COLO829 (cell line): ENCODE data around the gene SKI.
A peak's percentile ranks its signal among the peaks of the same experiment; 100 is the strongest.

ENCODE experiments used
- DNase-seq: peaks from one replicate; pipeline ENCODE4 v3.0.0; 2012; ENCODE audit warnings: low spot score

The SKI gene

DNA sequence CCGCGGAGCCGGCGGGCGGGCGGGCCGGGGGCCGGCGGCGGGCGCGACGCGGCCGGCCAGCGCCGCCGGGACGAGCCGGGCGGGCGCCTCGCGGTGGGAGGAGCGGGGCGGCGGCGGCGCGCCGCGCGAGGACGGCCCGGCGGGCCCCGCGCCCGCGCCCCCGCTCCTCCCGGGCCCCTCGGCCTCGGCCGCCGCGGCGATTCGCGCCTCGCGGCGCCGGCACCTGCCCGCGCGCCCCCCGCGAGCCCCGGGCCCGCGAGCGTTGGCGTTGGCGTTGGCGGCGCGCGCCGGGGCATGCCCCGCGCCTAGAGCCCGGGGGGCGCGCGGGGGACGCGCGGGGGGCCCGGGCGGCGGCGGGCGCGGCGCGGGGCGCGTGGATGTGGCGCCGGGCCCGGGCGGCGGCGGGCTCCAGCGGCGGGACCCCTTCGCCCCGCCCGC is at the start of gene SKI:
Gene SKI (plus strand): TSS at position 163 of the 438 bp plus-strand sequence. CDS start 448 bp downstream, outside the sequence.
- DNase-seq: no peak

GRCh38 chr1:2178875-2179274 is 49.2 kb upstream of the SKI start:
- DNase-seq: no peak

- DNase-seq: no peak
Observed at GRCh38 chr1:2179283-2180013, 48.7 kb upstream of the SKI start.

- no peak for DNase-seq
Observed at GRCh38 chr1:2180297-2181245, 47.5 kb upstream of the SKI start.

DNA sequence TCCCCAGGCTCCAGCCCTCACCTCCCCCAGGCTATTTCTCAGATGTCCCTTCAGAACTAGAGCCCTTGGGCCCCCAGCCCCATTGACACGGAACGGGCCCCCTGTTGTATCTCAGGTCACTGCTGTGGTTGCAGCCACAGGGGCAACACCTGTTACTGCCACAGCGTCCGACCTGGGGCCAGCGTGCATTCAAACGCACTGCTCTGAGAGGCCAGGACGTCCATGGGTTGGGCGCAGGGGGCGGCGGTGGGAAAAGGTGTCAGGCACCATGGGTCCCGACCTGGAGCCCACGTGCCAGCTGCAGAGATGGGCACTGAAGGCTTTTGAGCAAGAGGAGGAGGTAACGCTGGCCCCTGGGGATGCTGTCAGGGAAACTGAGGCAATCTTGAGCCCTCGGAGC is 46.8 kb upstream of the SKI start:
- DNase-seq: no peak

- DNase-seq: no peak
Observed at GRCh38 chr1:2181752-2182151, 46.4 kb upstream of the SKI start.

DNA sequence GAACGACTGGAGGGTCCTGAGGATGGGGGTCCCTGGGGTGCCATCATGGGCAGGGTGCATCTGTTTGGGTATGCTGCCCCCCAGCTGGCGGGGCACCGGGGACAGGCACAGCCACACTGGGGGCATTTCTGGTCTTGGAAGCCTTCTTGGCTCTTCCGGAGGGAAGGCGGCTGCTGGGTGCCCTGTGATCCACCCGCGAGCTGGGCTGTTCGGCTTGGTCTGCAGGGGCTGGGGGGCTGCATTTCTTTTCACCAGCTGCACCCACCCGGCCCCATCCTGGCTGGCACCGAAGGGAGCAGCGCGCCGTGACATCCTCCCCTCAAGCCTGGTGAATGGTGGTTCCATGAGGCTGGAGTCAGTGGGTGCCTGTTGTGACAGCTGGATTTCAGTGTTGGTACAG is 45.7 kb upstream of the SKI start:
- DNase-seq: no peak

DNA sequence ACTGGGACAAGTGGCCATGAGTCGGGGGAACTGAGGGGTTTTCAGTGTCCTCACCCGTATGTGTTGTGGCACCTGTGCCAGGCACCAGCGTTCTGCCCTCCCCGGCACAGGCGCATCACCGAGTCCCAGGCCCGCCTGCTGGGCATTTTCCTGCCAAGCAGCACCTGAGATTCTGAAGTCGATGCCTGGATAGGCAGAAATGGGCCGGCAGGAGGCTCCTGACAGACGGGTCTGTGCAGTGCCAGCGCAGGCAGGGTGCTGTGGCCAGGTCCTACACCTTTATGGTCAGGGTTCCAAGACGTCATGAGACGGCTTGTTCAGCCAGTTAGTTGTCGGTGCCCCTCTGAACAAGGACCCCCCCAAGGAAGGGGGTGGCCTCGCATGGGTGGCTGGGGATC is 44.2 kb upstream of the SKI start:
- no peak for DNase-seq

GRCh38 chr1:2184531-2184930 is 43.6 kb upstream of the SKI start:
- DNase-seq: no peak

DNA sequence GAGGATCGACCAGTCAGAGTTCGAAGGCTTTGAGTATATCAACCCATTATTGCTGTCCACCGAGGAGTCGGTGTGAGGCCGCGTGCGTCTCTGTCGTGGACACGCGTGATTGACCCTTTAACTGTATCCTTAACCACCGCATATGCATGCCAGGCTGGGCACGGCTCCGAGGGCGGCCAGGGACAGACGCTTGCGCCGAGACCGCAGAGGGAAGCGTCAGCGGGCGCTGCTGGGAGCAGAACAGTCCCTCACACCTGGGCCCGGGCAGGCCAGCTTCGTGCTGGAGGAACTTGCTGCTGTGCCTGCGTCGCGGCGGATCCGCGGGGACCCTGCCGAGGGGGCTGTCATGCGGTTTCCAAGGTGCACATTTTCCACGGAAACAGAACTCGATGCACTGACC is 43.2 kb upstream of the SKI start:
- no peak for DNase-seq

GRCh38 chr1:2185880-2186855 is 42.0 kb upstream of the SKI start:
- no peak for DNase-seq

DNA sequence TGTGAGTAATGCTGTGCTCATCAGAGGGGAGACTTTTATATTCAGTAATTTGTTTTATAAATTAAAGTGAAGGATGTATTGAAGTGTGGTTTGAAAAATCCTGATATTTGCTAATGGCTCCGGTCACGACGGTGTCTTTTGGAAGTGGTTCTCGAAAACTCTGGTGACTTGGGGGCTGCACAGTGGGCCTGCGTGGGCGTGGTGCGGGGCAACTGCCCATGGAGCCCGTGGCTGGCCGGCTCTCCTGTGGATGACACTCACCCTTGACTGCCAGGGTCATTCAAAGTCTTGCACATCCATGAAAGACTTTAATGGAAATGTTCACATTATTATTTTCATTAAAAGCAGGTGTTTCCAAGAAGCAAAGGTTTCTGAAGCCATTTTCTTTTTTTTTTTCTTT is 41.2 kb upstream of the SKI start:
- no peak for DNase-seq

DNA sequence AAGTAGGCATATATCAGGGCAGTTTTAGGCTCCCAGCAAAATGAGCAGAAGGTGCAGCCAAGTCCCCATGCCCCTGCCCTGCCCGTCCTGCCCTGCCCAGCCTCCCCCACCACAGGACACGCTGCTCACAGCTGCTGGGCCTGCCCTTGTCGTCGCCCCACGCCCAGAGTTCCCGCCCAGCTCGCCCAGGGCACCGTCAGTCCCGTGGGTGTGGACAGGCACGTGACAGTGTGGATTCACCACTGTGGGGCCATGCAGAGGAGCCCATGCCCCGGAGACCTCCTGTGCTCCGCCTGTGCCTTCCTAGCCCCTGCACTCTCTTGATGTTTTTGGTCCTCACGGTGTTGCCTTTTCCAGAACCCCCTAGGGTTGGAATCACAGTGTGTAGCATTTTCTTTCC is 40.5 kb upstream of the SKI start:
- no peak for DNase-seq

DNA sequence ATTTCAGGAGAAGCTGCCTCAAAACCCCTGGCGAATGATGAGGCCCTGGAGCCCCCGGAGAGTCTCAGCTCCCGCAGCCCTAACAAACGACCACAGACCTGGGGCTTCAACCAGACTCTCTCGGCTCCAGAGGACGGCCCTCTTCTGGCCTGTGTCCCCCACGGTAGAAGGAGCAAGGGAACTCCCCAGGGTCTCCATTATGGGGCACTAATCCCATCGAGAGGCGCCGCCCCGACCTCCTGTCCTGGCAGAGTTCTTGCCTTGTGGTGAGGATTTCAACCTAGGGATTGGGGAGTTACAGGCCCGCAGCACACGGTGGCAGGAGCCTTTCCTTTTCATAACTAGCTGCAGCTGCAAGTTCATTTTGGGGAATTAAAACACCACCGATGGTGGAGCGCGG is 39.8 kb upstream of the SKI start:
- DNase-seq: no peak

DNA sequence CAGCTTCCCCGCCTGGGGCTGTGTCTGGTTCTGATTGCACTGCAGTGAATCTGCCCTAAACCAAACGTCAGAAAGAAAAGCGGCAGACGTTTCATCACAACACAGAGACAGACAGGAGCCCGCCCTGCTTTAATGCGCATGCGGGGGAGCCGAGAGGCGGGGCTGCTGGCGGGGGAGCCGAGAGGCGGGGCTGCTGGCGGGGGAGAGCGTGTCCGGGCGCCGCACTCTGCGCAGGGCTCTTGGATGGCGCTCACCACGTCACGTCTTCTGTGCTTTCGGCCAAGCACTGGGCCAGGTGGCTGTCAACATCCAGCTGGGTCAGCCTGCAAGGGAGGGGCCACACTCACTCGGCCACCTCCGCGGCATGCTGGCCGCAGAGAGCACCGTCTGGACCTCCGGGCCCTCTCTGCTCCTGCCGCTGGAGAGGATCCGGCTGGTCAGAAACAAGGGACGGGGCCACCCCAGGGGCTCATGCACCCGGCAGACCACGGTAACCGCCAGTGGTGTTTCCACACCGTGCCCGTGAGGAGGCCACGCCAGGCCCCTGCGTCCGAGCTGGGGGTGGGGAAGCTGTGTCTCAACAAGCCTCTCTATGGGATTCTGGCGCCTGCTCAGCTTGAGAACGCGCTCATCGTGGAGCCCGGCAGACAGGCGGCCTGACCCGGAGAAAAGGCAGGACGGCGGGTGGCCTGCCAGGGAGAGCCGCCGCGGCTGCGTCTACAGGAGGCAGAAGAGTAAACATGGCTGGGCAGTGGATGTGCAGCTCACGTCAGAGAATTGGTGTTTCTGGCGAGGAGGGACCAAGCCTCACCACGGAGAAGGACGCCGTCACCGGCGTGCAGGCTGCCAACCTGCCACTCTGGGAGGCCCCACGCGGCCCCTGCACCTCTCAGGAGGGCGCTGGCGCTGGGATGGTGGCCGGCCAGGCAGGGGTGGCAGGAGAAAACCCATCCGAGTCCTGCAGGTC is 38.4 kb upstream of the SKI start:
- peak; percentile 88 for DNase-seq

DNA sequence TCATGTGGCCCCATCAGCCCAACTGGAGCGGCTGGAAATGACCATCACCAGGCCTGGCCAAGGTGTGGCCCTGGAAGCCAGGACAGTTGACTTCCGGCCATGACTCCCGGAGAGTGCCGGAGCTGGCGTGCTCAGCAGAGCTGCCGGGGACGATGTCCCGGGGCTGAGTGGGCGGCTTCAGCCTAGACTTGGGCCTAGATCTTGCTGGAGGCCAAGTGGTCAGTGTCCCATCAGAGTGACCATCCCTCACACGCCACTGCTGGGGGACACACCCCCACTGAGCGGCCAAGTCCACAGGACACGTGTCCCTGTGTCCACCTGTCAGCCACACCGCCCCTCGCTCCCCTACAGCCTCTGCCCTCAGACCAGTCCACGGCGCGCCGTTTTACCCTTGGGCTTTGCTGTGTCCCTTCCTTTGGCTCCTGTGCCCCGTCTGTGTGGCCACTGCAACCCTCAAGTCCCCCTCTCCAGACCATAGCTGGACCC is 37.6 kb upstream of the SKI start:
- DNase-seq: no peak

DNA sequence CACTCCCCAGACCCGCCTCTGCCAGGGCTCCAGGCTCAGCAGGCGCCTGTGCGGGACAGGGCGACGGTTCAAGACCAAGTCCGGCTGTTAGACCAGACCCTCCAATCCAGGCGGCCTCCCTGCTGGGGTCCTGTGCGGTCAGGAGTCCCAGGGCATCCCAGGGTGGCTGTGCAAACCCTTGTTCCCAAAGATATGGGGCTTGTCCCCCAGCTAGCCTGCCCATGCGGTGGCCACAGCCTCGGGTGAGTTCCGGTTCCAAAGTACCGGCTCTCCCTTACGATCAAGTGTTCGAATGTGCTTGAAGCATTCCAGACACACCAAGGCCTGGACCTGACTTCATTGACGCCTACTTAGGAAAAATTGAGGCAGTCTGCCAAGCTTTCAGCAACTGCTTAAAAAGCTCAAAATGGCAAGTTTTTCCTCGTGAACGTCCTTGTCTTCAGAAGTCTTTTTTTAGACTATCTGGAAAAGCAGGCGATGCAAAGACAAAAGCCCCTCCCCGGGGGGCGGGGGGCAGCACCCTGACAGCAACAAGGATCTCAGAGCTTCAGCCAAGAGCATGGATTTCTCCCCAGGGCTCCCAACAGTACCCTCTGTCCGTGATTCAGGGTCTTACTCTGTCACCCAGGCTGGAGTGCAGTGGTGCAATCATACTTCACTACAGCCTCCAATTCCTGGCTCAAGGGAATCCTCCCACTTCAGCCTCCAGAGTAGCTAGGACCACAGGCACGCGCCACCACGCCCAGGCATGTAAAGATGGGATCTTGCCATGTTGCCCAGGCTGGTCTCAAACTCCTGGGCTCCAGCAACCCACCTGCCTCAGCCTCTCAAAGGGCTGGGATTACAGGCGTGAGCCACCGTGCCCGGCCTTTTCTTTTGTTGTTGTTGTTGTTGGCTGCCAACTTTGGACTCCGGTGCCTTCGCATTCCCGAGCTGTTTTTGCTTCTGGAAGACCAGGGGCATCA is 35.8 kb upstream of the SKI start:
- DNase-seq: no peak

GRCh38 chr1:2193514-2194281 is 34.4 kb upstream of the SKI start:
- DNase-seq: no peak
